PC-3 (cell line): Measurements from ENCODE around the gene SPTBN2. TPM values are rescaled to one million over a fixed set of nuclear protein-coding genes. Genes with fewer than 3 reads are reported as not detected.

ENCODE experiments used
- ATAC-seq: fragments of 200-7000 bp; cut with Tn5 transposase; 2 replicates; pipeline ENCODE4 v1.9.1; 2020; ENCODE audit warnings: mild to moderate bottlenecking, moderate library complexity
- BruUV-seq: library from RNA; stranded (reverse); fragments of 400-500 nt; replicated peaks from 2 replicates; lab custom pipeline; 2021; lab: Mats Ljungman, UMichigan
- CTCF ChIA-PET: fragments of 300-600 bp; sonication (Branson Sonifier 250); formaldehyde crosslinking; loops from one replicate; lab custom pipeline; 2022; ENCODE audit warnings: antibody characterized with exemption; lab: Charles Lee
- POLR2A ChIA-PET: fragments of 300-600 bp; sonication (Branson Sonifier 250); formaldehyde crosslinking; loops from one replicate; lab custom pipeline; 2022; ENCODE audit warnings: antibody characterized with exemption; ENCODE audit not compliant: unreplicated experiment; lab: Charles Lee
- DNase-seq: peaks from one replicate; pipeline ENCODE4 v3.0.0-alpha.2; 2015
- H2AFZ ChIP-seq: fragments of 300-600 bp; sonication (generic); 2 replicates; pipeline ENCODE4 v1.6.0; 2016; ENCODE audit warnings: antibody characterized with exemption, low read length
- H3F3A ChIP-seq: fragments of 300-600 bp; sonication (generic); one replicate; pipeline ENCODE4 v1.6.0; 2017; ENCODE audit warnings: antibody characterized with exemption, low read length, control low read depth, mild to moderate bottlenecking; ENCODE audit not compliant: unreplicated experiment
- H3K27ac ChIP-seq: fragments of 300-600 bp; sonication (generic); 2 replicates; pipeline ENCODE4 v1.5.1; 2016; ENCODE audit warnings: mild to moderate bottlenecking, low read length
- H3K27me3 ChIP-seq: fragments of 300-600 bp; sonication (generic); 2 replicates; pipeline ENCODE4 v1.6.1; 2016; ENCODE audit warnings: low read length, mixed read lengths
- H3K36me3 ChIP-seq: fragments of 300-600 bp; sonication (generic); 2 replicates; pipeline ENCODE4 v1.6.1; 2016; ENCODE audit warnings: low read depth, mixed run types, low read length, mixed read lengths
- H3K4me1 ChIP-seq: fragments of 300-600 bp; sonication (generic); 2 replicates; pipeline ENCODE4 v1.5.1; 2016; ENCODE audit warnings: low read length; ENCODE audit not compliant: insufficient read depth
- H3K4me2 ChIP-seq: fragments of 300-600 bp; sonication (generic); 2 replicates; pipeline ENCODE4 v1.6.0; 2016; ENCODE audit warnings: low read length
- H3K4me3 ChIP-seq: fragments of 300-600 bp; sonication (generic); 2 replicates; pipeline ENCODE4 v1.5.1; 2016; ENCODE audit warnings: mild to moderate bottlenecking, low read length, mixed read lengths
- H3K79me2 ChIP-seq: fragments of 300-600 bp; sonication (generic); 2 replicates; pipeline ENCODE4 v1.6.1; 2017; ENCODE audit warnings: low read length, mixed read lengths
- H3K9ac ChIP-seq: fragments of 300-600 bp; sonication (generic); 2 replicates; pipeline ENCODE4 v1.6.0; 2016; ENCODE audit warnings: mild to moderate bottlenecking, low read length
- H3K9me2 ChIP-seq: fragments of 300-600 bp; sonication (generic); replicated peaks from 2 replicates; pipeline ENCODE4 v1.6.1; 2016; ENCODE audit warnings: mixed run types, low read length, mixed read lengths
- H3K9me3 ChIP-seq: fragments of 300-600 bp; sonication (generic); 2 replicates; pipeline ENCODE4 v1.6.1; 2016; ENCODE audit warnings: low read length, mixed read lengths
- H4K20me1 ChIP-seq: fragments of 300-600 bp; sonication (generic); 2 replicates; pipeline ENCODE4 v1.6.1; 2016; ENCODE audit warnings: low read length, mixed read lengths
- EZH2 ChIP-seq: fragments of 300-600 bp; sonication (generic); IDR thresholded peaks from one replicate; pipeline ENCODE4 v1.6.1; 2017; ENCODE audit warnings: antibody characterized with exemption, mild to moderate bottlenecking, low read length; ENCODE audit not compliant: unreplicated experiment
- EZH2phosphoT487 ChIP-seq: fragments of 300-600 bp; sonication (generic); IDR thresholded peaks from 2 replicates; pipeline ENCODE4 v1.6.1; 2018; ENCODE audit warnings: mild to moderate bottlenecking, antibody characterized with exemption, low read length, borderline replicate concordance
- intact Hi-C: fragments of 100-400 bp; cut with micrococcal nuclease; formaldehyde crosslinking; loops from 2 replicates; pipeline ENCODE4 v1.9.0; 2023
- total RNA-seq: library from RNA; depleted of rRNA; stranded (reverse); fragments of >200 nt; gene quantifications from 2 replicates; pipeline ENCODE4 v1.2.3, GENCODE V29; 2014
- TF ChIP-seq, protein P1 (sequence below): fragments of 300-600 bp; sonication (generic); conservative IDR thresholded peaks from 2 replicates; pipeline ENCODE4 v1.5.1; 2017; ENCODE audit warnings: antibody characterized with exemption, low read depth, mild to moderate bottlenecking, low read length

The SPTBN2 gene
- total RNA-seq, 1 experiment from 2014 or later, result 74.9 TPM

GRCh38 chr11:66680966-66681645 lies 47.9 kb downstream of the SPTBN2 start:
- CTCF ChIA-PET, result interaction anchor here (0.6 kb wide), 1 partner anchor 254 kb away, joined by 3 read pairs; no protein-coding TSS in a partner anchor

GRCh38 chr11:66677599-66678375 lies 51.2 kb downstream of the SPTBN2 start, which contains the start of gene RBM4B:
RBM4B (minus strand) TSS chr11:66677887; CDS start chr11:66677079, 808 bp downstream.
- no peaks in the 10 kb centered on the region for H3K9me3 ChIP-seq
- H4K20me1 ChIP-seq, result no peaks in the 10 kb centered on the region
- H3K36me3 ChIP-seq, result peaks cover 17% of the 10 kb centered on the region
- peak within 1 kb of the TSS; percentile 75 for H2AFZ ChIP-seq
- no peaks in the 10 kb centered on the region for H3K27me3 ChIP-seq
- peak within 1 kb of the TSS; percentile 68 for H3K4me3 ChIP-seq
- peaks cover 35% of the 10 kb centered on the region for H3K4me1 ChIP-seq
- peak within 1 kb of the TSS; percentile 86 for H3K27ac ChIP-seq
- ChIA-PET CTCF (interaction anchor here (0.7 to 1.8 kb wide), 6 partner anchors 36 to 271 kb away, joined by 3 to 7 read pairs (median 4); partner anchors contain the start of gene DPP3), POLR2A (interaction anchor here (0.5 to 1.0 kb wide), 5 partner anchors 40 to 164 kb away, joined by 3 to 8 read pairs (median 4); partner anchors contain the start of gene RBM14)
- BruUV-seq, result no TSS peak
- H3K9ac ChIP-seq, result peak within 1 kb of the TSS; percentile 87
- H3K79me2 ChIP-seq, result peaks cover 46% of the 10 kb centered on the region
- peaks cover 1% of the 10 kb centered on the region for H3F3A ChIP-seq
- peak; percentile 97 for DNase-seq
- no peaks in the 10 kb centered on the region for H3K9me2 ChIP-seq
- peak within 1 kb of the TSS; percentile 85 for H3K4me2 ChIP-seq
- no peak for TF ChIP-seq EZH2phosphoT487
- peak; percentile 92 for ATAC-seq
- intact Hi-C loops, result loop anchor here (1.0 to 2.0 kb wide), 3 partner anchors 84 to 269 kb away; partner anchors contain the start of genes CCDC87 and CCS

More at GRCh38 chr11:66680966-66681645, 47.9 kb downstream of the SPTBN2 start:
- Histone ChIP-seq H3K4me2 (no peak overlapping the region), H3K4me3 (no peak overlapping the region), H3K4me1 (peaks cover 21% of the 10 kb centered on the region), H3F3A (no peaks in the 10 kb centered on the region), H3K27me3 (no peaks in the 10 kb centered on the region), H4K20me1 (no peaks in the 10 kb centered on the region), H3K9me2 (no peaks in the 10 kb centered on the region), H3K79me2 (peaks cover 13% of the 10 kb centered on the region), H2AFZ (no peak overlapping the region), H3K9ac (no peak overlapping the region), H3K9me3 (no peaks in the 10 kb centered on the region), H3K36me3 (peaks cover 5% of the 10 kb centered on the region), H3K27ac (no peak overlapping the region)
- intact Hi-C loops, result no loop called here
- POLR2A ChIA-PET, result interaction anchor here (0.7 kb wide), 1 partner anchor 8 kb away, joined by 3 read pairs; no protein-coding TSS in a partner anchor
- TF ChIP-seq EZH2 (no peak), EZH2phosphoT487 (no peak)
- TF ChIP-seq, protein P1, sequence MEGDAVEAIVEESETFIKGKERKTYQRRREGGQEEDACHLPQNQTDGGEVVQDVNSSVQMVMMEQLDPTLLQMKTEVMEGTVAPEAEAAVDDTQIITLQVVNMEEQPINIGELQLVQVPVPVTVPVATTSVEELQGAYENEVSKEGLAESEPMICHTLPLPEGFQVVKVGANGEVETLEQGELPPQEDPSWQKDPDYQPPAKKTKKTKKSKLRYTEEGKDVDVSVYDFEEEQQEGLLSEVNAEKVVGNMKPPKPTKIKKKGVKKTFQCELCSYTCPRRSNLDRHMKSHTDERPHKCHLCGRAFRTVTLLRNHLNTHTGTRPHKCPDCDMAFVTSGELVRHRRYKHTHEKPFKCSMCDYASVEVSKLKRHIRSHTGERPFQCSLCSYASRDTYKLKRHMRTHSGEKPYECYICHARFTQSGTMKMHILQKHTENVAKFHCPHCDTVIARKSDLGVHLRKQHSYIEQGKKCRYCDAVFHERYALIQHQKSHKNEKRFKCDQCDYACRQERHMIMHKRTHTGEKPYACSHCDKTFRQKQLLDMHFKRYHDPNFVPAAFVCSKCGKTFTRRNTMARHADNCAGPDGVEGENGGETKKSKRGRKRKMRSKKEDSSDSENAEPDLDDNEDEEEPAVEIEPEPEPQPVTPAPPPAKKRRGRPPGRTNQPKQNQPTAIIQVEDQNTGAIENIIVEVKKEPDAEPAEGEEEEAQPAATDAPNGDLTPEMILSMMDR, result no peak
- no TSS peak for BruUV-seq
- ATAC-seq, result no peak
- no peak for DNase-seq
